SU-DHL-6 (cell line): ENCODE measurements around the gene SLC43A1.
"Not testable (repeated sequence)": the region's sequence is repeated elsewhere in the genome, so short reads cannot be mapped to it uniquely, and the experiment has no call there.

Experiments used
- H2AFZ ChIP-seq: fragments of 200-600 bp; sonication (generic); 2 replicates; pipeline ENCODE4 v1.6.1; 2014; ENCODE audit warnings: low read depth, mild to moderate bottlenecking, moderate library complexity, mixed read lengths, antibody characterized with exemption, low read length; ENCODE audit not compliant: severe bottlenecking
- H3F3A ChIP-seq: fragments of 200-600 bp; shearing (Covaris generic); 2 replicates; pipeline ENCODE4 v1.6.0; 2016; ENCODE audit warnings: antibody characterized with exemption, mild to moderate bottlenecking; ENCODE audit not compliant: insufficient read depth
- H3K27ac ChIP-seq: fragments of 200-600 bp; sonication (generic); 2 replicates; pipeline ENCODE4 v1.5.1; 2016; ENCODE audit warnings: low read depth, mild to moderate bottlenecking, low read length, moderate library complexity, mixed read lengths
- H3K27me3 ChIP-seq: fragments of 200-600 bp; sonication (generic), shearing (Covaris generic); 2 replicates; pipeline ENCODE4 v1.6.0; 2014; ENCODE audit warnings: mild to moderate bottlenecking, low read length
- H3K36me3 ChIP-seq: fragments of 200-600 bp; sonication (generic); 2 replicates; pipeline ENCODE4 v1.6.1; 2014; ENCODE audit warnings: mild to moderate bottlenecking, low read length, mixed read lengths
- H3K4me2 ChIP-seq: fragments of 300-600, 200-600 bp; shearing (Covaris generic), sonication (generic); 2 replicates; pipeline ENCODE4 v1.6.0; 2014; ENCODE audit warnings: low read length, low read depth, mild to moderate bottlenecking; ENCODE audit not compliant: poor library complexity, severe bottlenecking
- H3K4me3 ChIP-seq: fragments of 200-600 bp; sonication (generic); 2 replicates; pipeline ENCODE4 v1.5.1; 2014; ENCODE audit warnings: antibody characterized with exemption, low read length, mild to moderate bottlenecking, mixed read lengths; ENCODE audit not compliant: insufficient read depth, poor library complexity, severe bottlenecking
- H3K79me2 ChIP-seq: fragments of 200-600 bp; sonication (generic); 2 replicates; pipeline ENCODE4 v1.6.1; 2014; ENCODE audit warnings: mild to moderate bottlenecking, low read length, moderate library complexity; ENCODE audit not compliant: insufficient read depth
- H3K9ac ChIP-seq: fragments of 200-600 bp; sonication (generic); 2 replicates; pipeline ENCODE4 v1.7.0; 2014; ENCODE audit warnings: mild to moderate bottlenecking, low read length
- H3K9me2 ChIP-seq: fragments of 200-600 bp; sonication (generic); replicated peaks from 2 replicates; pipeline ENCODE4 v1.6.1; 2014; ENCODE audit warnings: low read length; ENCODE audit not compliant: insufficient read depth
- H3K9me3 ChIP-seq: fragments of 200-600 bp; sonication (generic); 2 replicates; pipeline ENCODE4 v1.6.1; 2014; ENCODE audit warnings: low read length, mixed read lengths; ENCODE audit not compliant: insufficient read depth
- H4K20me1 ChIP-seq: fragments of 200-600 bp; sonication (generic); 2 replicates; pipeline ENCODE4 v1.6.1; 2014; ENCODE audit warnings: low read depth, mild to moderate bottlenecking, antibody characterized with exemption, low read length, moderate library complexity, mixed read lengths
- CTCF ChIP-seq: fragments of 200-600 bp; sonication (generic); IDR thresholded peaks from one replicate; pipeline ENCODE4 v1.5.1; 2017; ENCODE audit warnings: antibody characterized with exemption, mild to moderate bottlenecking, low read length, moderate library complexity; ENCODE audit not compliant: insufficient read depth, poor library complexity, severe bottlenecking
- EZH2phosphoT487 ChIP-seq: fragments of 200-600 bp; sonication (generic), shearing (Covaris generic); conservative IDR thresholded peaks from 2 replicates; pipeline ENCODE4 v1.6.1; 2018; ENCODE audit warnings: mild to moderate bottlenecking, antibody characterized with exemption, low read length, moderate library complexity, mixed read lengths

The SLC43A1 gene

GRCh38 chr11:57541169-57541568 is 25.7 kb upstream of the SLC43A1 start:
- Histone ChIP-seq H3K36me3 (no peaks in the 10 kb centered on the region), H3K27me3 (no peaks in the 10 kb centered on the region), H3K4me3 (no peak overlapping the region), H3K79me2 (no peaks in the 10 kb centered on the region), H3K9me2 (no peaks in the 10 kb centered on the region), H3F3A (no peaks in the 10 kb centered on the region), H2AFZ (no peak overlapping the region), H3K9me3 (no peaks in the 10 kb centered on the region), H3K4me2 (no peak overlapping the region), H3K9ac (no peak overlapping the region), H4K20me1 (no peaks in the 10 kb centered on the region), H3K27ac (no peak overlapping the region)
- TF ChIP-seq EZH2phosphoT487 (no peak), CTCF (no peak)

- no peak overlapping the region for H2AFZ ChIP-seq
- no peaks in the 10 kb centered on the region for H3K9me3 ChIP-seq
- TF ChIP-seq EZH2phosphoT487 (no peak), CTCF (no peak)
- H3K4me2 ChIP-seq, result no peak overlapping the region
- H3K9ac ChIP-seq, result no peak overlapping the region
- H3K36me3 ChIP-seq, result no peaks in the 10 kb centered on the region
- H3K4me3 ChIP-seq, result no peak overlapping the region
- no peak overlapping the region for H3K27ac ChIP-seq
- no peaks in the 10 kb centered on the region for H3K9me2 ChIP-seq
- no peaks in the 10 kb centered on the region for H4K20me1 ChIP-seq
- no peaks in the 10 kb centered on the region for H3F3A ChIP-seq
- no peaks in the 10 kb centered on the region for H3K79me2 ChIP-seq
- no peaks in the 10 kb centered on the region for H3K27me3 ChIP-seq
Observed at GRCh38 chr11:57539342-57539741, 23.8 kb upstream of the SLC43A1 start.

GRCh38 chr11:57536947-57537619 is 21.6 kb upstream of the SLC43A1 start, which contains the start of gene SMTNL1:
TSS of gene SMTNL1 (plus strand) at chr11:57537595. CDS start at chr11:57542643, 5,048 bp downstream.
- no peak within 1 kb of the TSS for H3K4me3 ChIP-seq
- H2AFZ ChIP-seq, result no peak within 1 kb of the TSS
- no peaks in the 10 kb centered on the region for H3F3A ChIP-seq
- no peaks in the 10 kb centered on the region for H3K27me3 ChIP-seq
- H4K20me1 ChIP-seq, result no peaks in the 10 kb centered on the region
- H3K79me2 ChIP-seq, result no peaks in the 10 kb centered on the region
- TF ChIP-seq EZH2phosphoT487 (no peak), CTCF (no peak)
- H3K9me2 ChIP-seq, result no peaks in the 10 kb centered on the region
- no peaks in the 10 kb centered on the region for H3K36me3 ChIP-seq
- no peak within 1 kb of the TSS for H3K4me2 ChIP-seq
- H3K9me3 ChIP-seq, result no peaks in the 10 kb centered on the region
- H3K27ac ChIP-seq, result no peak within 1 kb of the TSS
- no peak within 1 kb of the TSS for H3K9ac ChIP-seq

- not testable (repeated sequence) for H3K4me2 ChIP-seq, H3K27me3 ChIP-seq
Observed at GRCh38 chr11:57534449-57534848, 18.9 kb upstream of the SLC43A1 start.

More at GRCh38 chr11:57534449-57534848, 18.9 kb upstream of the SLC43A1 start:
- H3K9ac ChIP-seq, H3K9me3 ChIP-seq, H3K4me3 ChIP-seq, H4K20me1 ChIP-seq, H3K9me2 ChIP-seq, H3K27ac ChIP-seq, H3F3A ChIP-seq, H3K36me3 ChIP-seq, H2AFZ ChIP-seq: not testable (repeated sequence)
- H3K79me2 ChIP-seq, result peaks cover 11% of the 10 kb centered on the region
